Measurements from ENCODE around the gene ARL5A. TPM values are rescaled to one million over a fixed set of nuclear protein-coding genes. Genes with fewer than 3 reads are reported as not detected.

The ARL5A gene
- total RNA-seq, 1 donor from 2014 or later = 30.3 TPM

GRCh38 chr2:151793123-151793522 is 35.1 kb downstream of the ARL5A start:
- Mint-ChIP-seq H3K27me3 (ENCODE audit: unreplicated experiment) (no peaks in the 10 kb centered on the region), H3K4me3 (ENCODE audit: unreplicated experiment) (no peak overlapping the region)

DNA sequence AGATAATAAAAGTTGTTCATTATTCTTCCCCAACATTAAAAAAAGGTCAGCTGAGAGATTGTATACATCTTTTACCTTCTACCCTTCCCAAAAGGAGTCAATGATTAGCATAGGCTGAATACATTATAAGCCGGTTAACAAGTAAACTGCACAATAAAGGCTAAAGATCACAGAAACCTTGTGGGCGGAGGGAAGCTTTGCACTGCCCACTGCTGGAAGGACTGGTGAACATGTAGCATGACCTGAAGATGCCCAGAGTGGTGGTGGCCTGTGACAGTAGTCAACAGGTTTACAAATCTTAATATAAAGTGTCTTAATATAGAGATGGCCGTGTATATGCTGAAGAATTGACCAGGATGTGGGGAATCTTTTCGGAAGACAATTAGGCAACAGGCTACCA is 35.6 kb downstream of the ARL5A start:
- DNase-seq = no peak
- Mint-ChIP-seq H3K9me3 (ENCODE audit: unreplicated experiment) (peaks cover 1% of the 10 kb centered on the region), H3K4me1 (ENCODE audit: low read depth, unreplicated experiment) (no peaks in the 10 kb centered on the region), H3K27me3 (ENCODE audit: unreplicated experiment) (no peaks in the 10 kb centered on the region), H3K27ac (ENCODE audit: unreplicated experiment) (no peak overlapping the region), H3K4me3 (ENCODE audit: unreplicated experiment) (no peak overlapping the region), H3K36me3 (ENCODE audit: unreplicated experiment) (no peaks in the 10 kb centered on the region)
- TF ChIP-seq CTCF (IDR thresholded peaks at IDR 0.05; ENCODE audit: partially characterized antibody, unreplicated experiment) = no peak

More at GRCh38 chr2:151793123-151793522, 35.1 kb downstream of the ARL5A start:
- no peak for DNase-seq
- Mint-ChIP-seq H3K27ac (ENCODE audit: unreplicated experiment) (no peak overlapping the region), H3K9me3 (ENCODE audit: unreplicated experiment) (peaks cover under 1% of the 10 kb centered on the region), H3K36me3 (ENCODE audit: unreplicated experiment) (no peaks in the 10 kb centered on the region), H3K4me1 (ENCODE audit: low read depth, unreplicated experiment) (no peaks in the 10 kb centered on the region)
- TF ChIP-seq CTCF (IDR thresholded peaks at IDR 0.05; ENCODE audit: partially characterized antibody, unreplicated experiment) = no peak

GRCh38 chr2:151791545-151791944 is 36.7 kb downstream of the ARL5A start:
- no peaks in the 10 kb centered on the region for H3K4me1 Mint-ChIP-seq (ENCODE audit: low read depth, unreplicated experiment)
- no peaks in the 10 kb centered on the region for H3K27me3 Mint-ChIP-seq (ENCODE audit: unreplicated experiment)
- H3K27ac Mint-ChIP-seq (ENCODE audit: unreplicated experiment) = no peak overlapping the region
- DNase-seq = no peak
- TF ChIP-seq CTCF (IDR thresholded peaks at IDR 0.05; ENCODE audit: partially characterized antibody, unreplicated experiment) = no peak
- peaks cover 1% of the 10 kb centered on the region for H3K9me3 Mint-ChIP-seq (ENCODE audit: unreplicated experiment)
- H3K4me3 Mint-ChIP-seq (ENCODE audit: unreplicated experiment) = no peak overlapping the region
- H3K36me3 Mint-ChIP-seq (ENCODE audit: unreplicated experiment) = no peaks in the 10 kb centered on the region

DNA sequence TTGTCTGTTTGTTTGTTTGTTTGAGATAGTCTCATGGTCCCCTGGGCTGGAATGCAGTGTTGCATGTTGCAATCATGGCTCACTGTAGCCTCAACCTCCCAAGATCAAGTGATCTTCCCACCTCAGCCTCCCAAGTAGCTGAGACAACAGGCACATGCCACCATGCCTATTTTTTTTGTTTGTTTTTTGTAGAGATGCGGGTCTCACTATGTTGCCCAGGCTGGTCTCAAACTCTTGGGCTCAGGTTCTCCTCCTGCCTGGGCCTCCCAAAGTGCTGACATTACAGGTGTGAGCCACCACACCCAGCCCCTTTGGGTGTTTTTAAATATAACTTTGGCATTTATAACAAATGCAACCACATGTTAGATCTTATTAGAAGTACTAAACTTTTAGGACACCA is 37.5 kb downstream of the ARL5A start:
- Mint-ChIP-seq H3K36me3 (ENCODE audit: unreplicated experiment) (no peaks in the 10 kb centered on the region), H3K4me3 (ENCODE audit: unreplicated experiment) (no peak overlapping the region), H3K4me1 (ENCODE audit: low read depth, unreplicated experiment) (no peaks in the 10 kb centered on the region), H3K27ac (ENCODE audit: unreplicated experiment) (no peak overlapping the region), H3K9me3 (ENCODE audit: unreplicated experiment) (peaks cover 1% of the 10 kb centered on the region), H3K27me3 (ENCODE audit: unreplicated experiment) (no peaks in the 10 kb centered on the region)
- no peak for DNase-seq
- no peak for TF ChIP-seq CTCF (IDR thresholded peaks at IDR 0.05; ENCODE audit: partially characterized antibody, unreplicated experiment)

DNA sequence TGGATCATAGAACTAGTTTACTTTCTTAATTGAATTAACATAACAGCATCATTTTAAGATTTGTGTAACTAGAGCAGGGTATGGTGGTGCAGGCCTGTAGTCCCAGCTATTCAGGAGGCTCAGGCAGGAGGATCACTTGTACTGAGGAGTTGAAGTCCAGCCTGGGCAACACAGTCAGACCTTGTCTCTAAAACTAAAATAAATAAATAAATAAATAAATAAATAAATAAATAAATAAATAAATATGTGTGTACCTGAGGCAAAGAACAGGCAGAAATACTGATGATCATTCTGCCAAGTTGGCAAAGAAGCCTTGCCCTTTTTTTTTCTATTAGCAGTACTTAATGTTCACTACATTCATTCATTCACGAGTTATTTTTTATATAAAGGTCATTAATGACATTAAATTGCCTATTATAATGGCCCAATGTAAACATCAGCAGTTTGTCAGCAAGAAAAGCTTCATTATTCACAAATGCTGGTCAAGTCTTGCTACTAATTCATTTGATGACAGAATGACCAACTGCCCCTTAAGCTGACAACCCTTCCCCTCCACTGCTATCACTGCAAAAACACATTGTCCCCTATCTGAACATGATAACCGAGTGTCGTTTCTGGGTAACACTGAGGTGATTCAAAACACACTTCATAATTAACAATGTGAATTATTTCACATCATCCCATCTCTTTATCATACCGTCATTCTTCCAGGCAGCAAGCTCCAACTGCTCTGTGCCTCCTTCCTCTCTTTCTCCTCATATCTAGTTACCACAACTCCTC is 39.0 kb downstream of the ARL5A start:
- no peak overlapping the region for H3K4me3 Mint-ChIP-seq (ENCODE audit: unreplicated experiment)
- H3K4me1 Mint-ChIP-seq (ENCODE audit: low read depth, unreplicated experiment) = no peaks in the 10 kb centered on the region
- H3K9me3 Mint-ChIP-seq (ENCODE audit: unreplicated experiment) = peaks cover 1% of the 10 kb centered on the region
- no peak for DNase-seq
- TF ChIP-seq CTCF (IDR thresholded peaks at IDR 0.05; ENCODE audit: partially characterized antibody, unreplicated experiment) = no peak
- H3K36me3 Mint-ChIP-seq (ENCODE audit: unreplicated experiment) = no peaks in the 10 kb centered on the region
- no peak overlapping the region for H3K27ac Mint-ChIP-seq (ENCODE audit: unreplicated experiment)
- H3K27me3 Mint-ChIP-seq (ENCODE audit: unreplicated experiment) = no peaks in the 10 kb centered on the region
